Measurements from ENCODE around the gene MFSD6L. TPM values are rescaled to one million over a fixed set of nuclear protein-coding genes. Genes with fewer than 3 reads are reported as not detected.
"Not testable (repeated sequence)": the region's sequence is repeated elsewhere in the genome, so short reads cannot be mapped to it uniquely, and the experiment has no call there.

MFSD6L gene
- total RNA-seq, 1 donor from 2014 or later = 0.94 TPM

DNA sequence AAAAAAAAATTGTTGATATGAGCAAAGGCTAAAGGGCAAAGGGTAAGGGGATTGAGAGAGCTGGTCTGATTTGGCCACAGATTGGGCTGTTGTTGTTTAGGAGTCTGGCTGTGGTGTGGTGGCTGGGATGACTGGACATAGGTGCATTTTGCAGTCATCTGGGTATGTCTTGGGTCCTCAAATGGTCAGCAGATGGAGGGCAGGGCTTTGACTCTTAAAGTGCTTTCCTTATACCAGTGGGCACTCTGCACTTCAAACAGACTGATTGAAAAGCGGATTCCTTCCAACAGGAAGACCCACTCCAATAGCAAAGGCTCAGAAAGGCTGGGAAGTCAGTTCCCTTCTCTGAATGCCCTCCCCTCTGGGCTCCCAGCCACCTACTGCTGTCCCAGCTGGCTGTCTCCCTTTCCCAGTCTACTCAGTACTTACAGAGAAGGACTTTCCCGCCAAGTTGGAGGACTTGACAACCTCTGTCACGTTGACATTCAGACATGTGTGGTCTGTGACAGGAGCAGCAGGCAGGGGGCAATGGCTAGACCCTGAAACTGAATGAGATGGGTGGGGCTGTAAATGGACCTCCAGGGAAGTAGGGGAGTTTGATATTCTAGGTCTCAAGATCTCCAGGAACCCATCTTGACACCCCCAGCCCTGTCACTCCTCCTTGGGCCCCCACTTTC, 19.6 kb upstream of the MFSD6L start:
- Mint-ChIP-seq H3K27me3 (ENCODE audit: low read depth) (peaks cover 3% of the 10 kb centered on the region), H3K27ac (no peak overlapping the region), H3K36me3 (ENCODE audit: low read depth) (peaks cover 26% of the 10 kb centered on the region), H3K4me1 (ENCODE audit: low read depth) (no peaks in the 10 kb centered on the region), H3K4me3 (ENCODE audit: low read depth) (no peak overlapping the region), H3K9me3 (no peaks in the 10 kb centered on the region)
- intact Hi-C loops (cut with micrococcal nuclease) = no loop called here
- no peak for DNase-seq (ENCODE audit: low spot score)

GRCh38 chr17:8818047-8818446, 18.9 kb upstream of the MFSD6L start:
- H3K27me3 Mint-ChIP-seq (ENCODE audit: low read depth) = peaks cover 3% of the 10 kb centered on the region
- no peak for DNase-seq (ENCODE audit: low spot score)
- peaks cover 30% of the 10 kb centered on the region for H3K36me3 Mint-ChIP-seq (ENCODE audit: low read depth)
- intact Hi-C loops (cut with micrococcal nuclease) = no loop called here
- H3K4me1 Mint-ChIP-seq (ENCODE audit: low read depth) = no peaks in the 10 kb centered on the region
- H3K4me3 Mint-ChIP-seq (ENCODE audit: low read depth) = no peak overlapping the region
- no peak overlapping the region for H3K27ac Mint-ChIP-seq
- H3K9me3 Mint-ChIP-seq = peaks cover 6% of the 10 kb centered on the region

- no peak overlapping the region for H3K4me3 Mint-ChIP-seq (ENCODE audit: low read depth)
- peaks cover 48% of the 10 kb centered on the region for H3K36me3 Mint-ChIP-seq (ENCODE audit: low read depth)
- no peak overlapping the region for H3K27ac Mint-ChIP-seq
- H3K4me1 Mint-ChIP-seq (ENCODE audit: low read depth) = peaks cover 8% of the 10 kb centered on the region
- no peak for DNase-seq (ENCODE audit: low spot score)
- no peaks in the 10 kb centered on the region for H3K27me3 Mint-ChIP-seq (ENCODE audit: low read depth)
- H3K9me3 Mint-ChIP-seq = peaks cover 13% of the 10 kb centered on the region
- intact Hi-C loops (cut with micrococcal nuclease) = no loop called here
Observed at GRCh38 chr17:8806926-8807550, 7.9 kb upstream of the MFSD6L start.

DNA sequence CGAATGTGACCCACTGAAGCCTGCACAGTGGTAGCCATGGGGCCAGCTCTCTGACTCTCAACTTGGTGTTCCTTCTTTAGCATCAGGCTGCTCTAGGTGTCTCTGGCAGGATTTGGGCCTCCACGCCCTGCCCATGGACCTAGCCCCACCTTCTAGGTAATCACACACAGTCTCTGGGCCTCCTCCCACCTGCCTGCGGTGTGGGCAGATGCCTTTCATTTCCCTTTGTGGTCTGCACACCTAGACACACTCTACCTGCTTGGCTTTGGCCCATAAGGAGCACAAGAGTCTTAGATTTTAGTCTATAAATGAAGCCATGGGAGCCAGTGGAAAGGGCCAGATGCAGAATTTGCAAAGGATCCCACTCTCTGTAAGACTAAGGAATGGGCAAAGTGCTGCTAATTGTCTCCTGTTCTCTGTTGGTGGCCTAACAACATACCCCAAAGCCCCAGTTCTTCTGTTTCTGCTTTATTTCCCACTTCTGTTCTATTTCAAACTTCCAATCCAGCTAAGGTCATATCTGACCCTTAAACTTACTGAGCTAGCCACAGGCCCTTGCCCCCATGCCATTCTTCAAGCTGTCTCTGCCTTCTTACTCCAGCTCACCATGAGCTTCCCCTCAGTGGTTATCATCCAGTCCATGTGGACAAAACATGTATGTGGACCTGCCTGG, 7.2 kb upstream of the MFSD6L start:
- H3K9me3 Mint-ChIP-seq = peaks cover 8% of the 10 kb centered on the region
- no peak overlapping the region for H3K27ac Mint-ChIP-seq
- intact Hi-C loops (cut with micrococcal nuclease) = no loop called here
- peaks cover 41% of the 10 kb centered on the region for H3K36me3 Mint-ChIP-seq (ENCODE audit: low read depth)
- no peaks in the 10 kb centered on the region for H3K27me3 Mint-ChIP-seq (ENCODE audit: low read depth)
- no peak for DNase-seq (ENCODE audit: low spot score)
- no peak overlapping the region for H3K4me3 Mint-ChIP-seq (ENCODE audit: low read depth)
- H3K4me1 Mint-ChIP-seq (ENCODE audit: low read depth) = peaks cover 8% of the 10 kb centered on the region

DNA sequence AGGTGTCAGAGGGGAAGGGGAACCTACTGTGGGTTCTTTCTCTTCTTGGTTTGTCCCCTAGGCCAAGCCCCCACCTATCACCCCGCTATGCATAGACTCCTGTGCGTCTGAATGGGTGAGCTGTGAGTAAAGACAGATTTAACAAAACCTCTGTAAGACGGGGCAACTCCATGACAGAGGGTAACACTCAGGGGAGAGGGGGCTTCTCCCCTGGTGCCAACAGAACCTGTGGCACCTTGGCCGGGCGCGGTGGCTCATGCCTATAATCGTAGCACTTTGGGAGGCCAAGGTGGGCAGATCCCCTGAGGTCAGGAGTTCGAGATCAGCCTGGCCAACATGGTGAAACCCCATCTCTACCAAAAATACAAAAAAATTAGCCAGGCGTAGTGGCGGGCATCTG, 6.2 kb upstream of the MFSD6L start:
- peaks cover 33% of the 10 kb centered on the region for H3K36me3 Mint-ChIP-seq (ENCODE audit: low read depth)
- H3K4me3 Mint-ChIP-seq (ENCODE audit: low read depth); H3K4me1 Mint-ChIP-seq (ENCODE audit: low read depth); H3K27ac Mint-ChIP-seq; intact Hi-C loops (cut with micrococcal nuclease); DNase-seq (ENCODE audit: low spot score); H3K27me3 Mint-ChIP-seq (ENCODE audit: low read depth); H3K9me3 Mint-ChIP-seq: not testable (repeated sequence)

DNA sequence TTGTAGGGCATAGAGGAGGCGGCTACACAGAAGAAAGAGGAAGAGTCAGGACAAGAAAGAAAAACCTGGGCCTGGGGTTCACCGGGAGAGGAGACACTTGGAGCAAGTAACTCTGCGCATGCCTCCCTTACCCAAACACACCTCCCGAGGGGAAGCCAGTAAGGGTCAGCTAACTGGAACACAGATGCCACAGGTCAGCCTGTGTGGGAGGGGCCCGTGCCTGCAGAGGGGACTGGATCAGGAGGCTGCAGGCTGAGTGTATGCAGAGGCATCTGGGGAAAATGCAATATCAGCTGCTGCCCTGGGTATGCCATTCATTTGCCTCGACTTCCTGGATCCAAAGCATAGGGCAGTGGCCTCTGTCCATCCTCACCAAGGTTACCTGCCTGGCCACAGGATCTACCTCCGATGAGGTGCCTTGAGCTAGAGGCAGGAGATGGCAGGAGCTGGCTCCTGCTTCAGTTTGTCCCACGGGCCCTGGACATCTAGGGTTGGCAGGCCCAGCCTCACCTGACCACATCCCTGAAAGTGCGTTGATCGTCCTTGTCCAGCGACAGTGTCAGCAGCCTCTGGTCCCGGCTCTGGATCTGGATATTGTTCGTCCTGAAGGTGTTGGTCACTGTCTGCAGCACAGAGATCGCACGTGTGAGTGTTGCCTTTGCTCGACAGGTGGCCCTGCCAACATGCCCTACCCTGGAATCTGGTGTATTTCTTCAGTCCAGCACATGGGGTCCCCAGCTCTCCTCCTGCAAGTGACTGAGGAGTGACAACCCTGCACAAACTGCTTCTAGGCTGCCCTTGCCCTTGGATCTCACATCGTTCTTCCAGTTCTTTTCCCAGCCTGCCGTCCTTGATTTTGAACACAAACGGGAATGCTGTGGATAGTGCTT, 4.6 kb upstream of the MFSD6L start:
- H3K27me3 Mint-ChIP-seq (ENCODE audit: low read depth) = no peaks in the 10 kb centered on the region
- H3K4me1 Mint-ChIP-seq (ENCODE audit: low read depth) = peaks cover 8% of the 10 kb centered on the region
- H3K9me3 Mint-ChIP-seq = no peaks in the 10 kb centered on the region
- H3K4me3 Mint-ChIP-seq (ENCODE audit: low read depth) = no peak overlapping the region
- H3K27ac Mint-ChIP-seq = no peak overlapping the region
- peaks cover 22% of the 10 kb centered on the region for H3K36me3 Mint-ChIP-seq (ENCODE audit: low read depth)
- no peak for DNase-seq (ENCODE audit: low spot score)
- intact Hi-C loops (cut with micrococcal nuclease) = no loop called here

DNA sequence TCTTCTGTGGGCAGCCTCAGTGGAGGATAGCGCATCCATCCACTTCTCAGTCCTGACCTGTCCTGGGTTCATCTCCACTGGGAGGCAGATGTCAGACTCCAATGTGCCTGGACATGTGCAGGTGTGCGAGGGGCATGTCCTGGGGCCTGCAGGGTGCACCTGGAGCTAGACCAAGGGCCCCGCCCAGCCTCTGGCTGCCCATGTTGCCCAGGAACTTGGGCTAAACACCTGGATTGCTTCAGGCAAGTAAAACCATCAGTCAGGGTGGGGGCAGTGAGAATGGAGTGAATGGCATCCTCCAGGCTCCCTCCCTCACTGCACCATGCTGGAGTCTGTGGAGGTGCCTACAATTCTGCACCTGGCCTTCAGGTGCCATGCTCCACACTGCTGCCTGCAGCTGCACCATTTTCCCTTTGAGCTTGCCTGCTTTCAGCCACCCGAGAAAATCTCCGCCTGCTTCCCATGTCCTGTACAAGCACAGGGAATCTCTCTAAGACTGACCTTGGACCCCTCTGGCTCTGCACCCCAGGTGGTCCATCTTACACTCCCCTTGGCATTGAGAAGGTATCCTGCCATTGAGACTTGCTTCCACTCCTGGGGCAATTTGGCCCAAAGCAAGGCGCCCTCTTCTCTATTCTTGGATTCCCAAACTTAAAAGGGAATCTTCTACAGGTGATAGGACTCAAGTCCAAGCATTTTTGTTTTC, 2.1 kb upstream of the MFSD6L start:
- H3K36me3 Mint-ChIP-seq (ENCODE audit: low read depth) = peaks cover 7% of the 10 kb centered on the region
- no peaks in the 10 kb centered on the region for H3K27me3 Mint-ChIP-seq (ENCODE audit: low read depth)
- H3K27ac Mint-ChIP-seq = no peak overlapping the region
- no peaks in the 10 kb centered on the region for H3K4me1 Mint-ChIP-seq (ENCODE audit: low read depth)
- no peaks in the 10 kb centered on the region for H3K9me3 Mint-ChIP-seq
- no peak for DNase-seq (ENCODE audit: low spot score)
- intact Hi-C loops (cut with micrococcal nuclease) = no loop called here
- no peak overlapping the region for H3K4me3 Mint-ChIP-seq (ENCODE audit: low read depth)

DNA sequence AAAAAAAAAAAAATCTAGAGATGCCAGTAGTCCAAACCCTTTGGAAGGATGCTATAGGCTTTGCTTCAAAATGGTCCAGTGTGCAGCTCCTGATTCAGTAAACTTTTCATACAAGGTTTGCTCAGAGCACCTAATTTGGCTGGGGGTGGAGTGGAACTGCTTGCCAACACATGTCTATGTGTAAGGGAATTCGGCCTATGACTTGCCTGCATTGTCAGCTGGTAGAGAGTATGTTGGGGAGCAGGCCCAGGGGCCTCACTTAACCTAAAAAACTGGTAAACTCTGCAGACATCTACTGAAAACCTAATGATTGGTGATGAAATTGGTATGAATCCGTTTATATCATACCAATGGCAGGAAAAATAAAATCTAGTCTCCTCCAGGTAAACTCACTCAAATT, 1.5 kb upstream of the MFSD6L start:
- H3K36me3 Mint-ChIP-seq (ENCODE audit: low read depth) = peaks cover 7% of the 10 kb centered on the region
- intact Hi-C loops (cut with micrococcal nuclease) = no loop called here
- H3K4me3 Mint-ChIP-seq (ENCODE audit: low read depth) = no peak overlapping the region
- no peaks in the 10 kb centered on the region for H3K4me1 Mint-ChIP-seq (ENCODE audit: low read depth)
- no peak for DNase-seq (ENCODE audit: low spot score)
- H3K9me3 Mint-ChIP-seq = no peaks in the 10 kb centered on the region
- H3K27me3 Mint-ChIP-seq (ENCODE audit: low read depth) = no peaks in the 10 kb centered on the region
- H3K27ac Mint-ChIP-seq = no peak overlapping the region

DNA sequence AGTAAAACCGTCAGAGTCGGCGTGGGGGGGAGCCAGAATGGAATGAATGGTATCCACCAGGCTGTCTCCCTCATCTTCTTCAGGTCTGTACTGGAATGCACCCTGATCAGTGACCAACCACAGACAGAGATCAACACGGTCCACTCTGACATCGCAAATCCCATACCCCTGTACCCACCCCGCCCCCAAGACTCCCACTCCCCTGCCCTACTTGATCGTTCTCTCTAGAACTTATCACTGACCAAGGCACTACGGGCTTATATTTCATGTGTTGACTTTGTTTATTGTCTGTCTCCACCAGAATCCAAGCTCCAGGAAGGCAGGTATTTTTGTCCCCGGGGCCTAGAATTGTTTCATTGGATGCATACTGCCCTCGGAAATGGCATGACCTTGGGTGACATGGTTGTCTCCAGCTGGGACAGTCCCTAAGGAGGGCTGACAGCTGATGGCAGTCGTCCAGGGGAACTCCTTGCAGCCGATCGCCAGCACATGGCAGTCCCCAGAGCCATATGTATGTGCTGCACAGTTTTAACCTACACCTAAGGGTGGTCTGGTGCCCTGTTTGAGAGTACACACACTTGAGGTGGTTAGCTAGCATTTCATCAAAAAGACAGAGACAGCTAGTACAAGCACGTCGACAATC, 526 bp upstream of the MFSD6L start:
- Mint-ChIP-seq H3K27me3 (ENCODE audit: low read depth) (no peaks in the 10 kb centered on the region), H3K9me3 (no peaks in the 10 kb centered on the region), H3K27ac (no peak overlapping the region), H3K4me1 (ENCODE audit: low read depth) (no peaks in the 10 kb centered on the region), H3K36me3 (ENCODE audit: low read depth) (peaks cover 7% of the 10 kb centered on the region), H3K4me3 (ENCODE audit: low read depth) (no peak overlapping the region)
- no peak for DNase-seq (ENCODE audit: low spot score)
- intact Hi-C loops (cut with micrococcal nuclease) = no loop called here

GRCh38 chr17:8798176-8798845, 854 bp downstream of the MFSD6L start:
- DNase-seq (ENCODE audit: low spot score) = no peak
- Mint-ChIP-seq H3K4me3 (ENCODE audit: low read depth) (no peak overlapping the region), H3K36me3 (ENCODE audit: low read depth) (peaks cover 1% of the 10 kb centered on the region), H3K9me3 (no peaks in the 10 kb centered on the region), H3K4me1 (ENCODE audit: low read depth) (no peaks in the 10 kb centered on the region), H3K27me3 (ENCODE audit: low read depth) (peaks cover 2% of the 10 kb centered on the region), H3K27ac (no peak overlapping the region)
- intact Hi-C loops (cut with micrococcal nuclease) = no loop called here

DNA sequence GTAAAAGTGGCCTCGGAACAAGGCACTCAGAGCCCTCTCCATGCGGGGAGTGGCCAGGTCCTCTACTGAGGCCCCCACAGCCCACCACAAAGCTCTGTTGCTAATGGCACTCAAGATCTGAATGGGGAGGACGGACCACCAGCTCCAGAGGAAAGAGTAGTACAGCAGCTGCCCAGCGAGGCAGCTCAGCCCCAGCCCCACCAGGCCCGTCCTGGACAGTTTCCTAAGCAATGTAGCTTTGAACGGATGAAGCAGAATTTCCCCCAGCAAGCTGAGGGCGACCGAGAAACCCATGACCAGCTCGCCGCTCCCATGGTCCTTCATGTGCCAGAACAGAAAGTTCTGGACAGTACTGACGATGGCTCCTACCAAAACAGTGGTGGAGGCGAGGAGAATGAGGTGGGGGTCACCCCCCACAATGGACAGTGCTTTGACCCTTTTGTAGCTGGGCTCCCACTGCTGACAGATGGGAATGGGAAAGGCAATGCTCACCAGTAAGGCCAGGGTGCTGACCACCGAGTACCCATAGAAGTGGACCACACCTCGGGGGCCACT, 1.5 kb downstream of the MFSD6L start:
- Mint-ChIP-seq H3K4me3 (ENCODE audit: low read depth) (no peak overlapping the region), H3K27ac (no peak overlapping the region), H3K9me3 (no peaks in the 10 kb centered on the region), H3K4me1 (ENCODE audit: low read depth) (no peaks in the 10 kb centered on the region), H3K27me3 (ENCODE audit: low read depth) (peaks cover 2% of the 10 kb centered on the region), H3K36me3 (ENCODE audit: low read depth) (no peaks in the 10 kb centered on the region)
- no peak for DNase-seq (ENCODE audit: low spot score)
- intact Hi-C loops (cut with micrococcal nuclease) = no loop called here

All from activated T-helper 2 cell treated with anti-CD3 and anti-CD28 coated beads, Interferon-gamma antibody, Interleukin-2, Interleukin-4, amounts not matched to agents 10 μg/mL and 5 μg/mL and 100 μg/mL, durations not matched to agents 14 hours and 24 hours and 36 hours (primary cell).